GM12892 (cell line): ENCODE results near the gene NFIX.

Source experiments
- POLR2A ChIP-seq: IDR thresholded peaks from 2 replicates; pipeline ENCODE4 v1.6.1; 2011; ENCODE audit warnings: low read depth, low read length, control low read depth
- POLR2AphosphoS5 ChIP-seq: IDR thresholded peaks from 2 replicates; pipeline ENCODE4 v1.6.1; 2011; ENCODE audit warnings: low read depth, low read length, control low read depth
- TAF1 ChIP-seq: IDR thresholded peaks from 2 replicates; pipeline ENCODE4 v1.6.1; 2011; ENCODE audit warnings: low read depth, mild to moderate bottlenecking, control low read depth, low read length, borderline replicate concordance

GRCh38 chr19:13078897-13079541 is 83.7 kb downstream of the NFIX start:
- no peak for TF ChIP-seq POLR2A
- no peak for TF ChIP-seq TAF1
- TF ChIP-seq POLR2AphosphoS5, result no peak
